Coronary artery (tissue), 2 donors: Measurements from ENCODE around the gene STMP1.

Experiments used
- DNase-seq: peaks from one replicate; pipeline ENCODE4 v3.0.0-alpha.2; 2017; ENCODE audit warnings: low spot score
- H3K27ac ChIP-seq, 2 donors: fragments of 200-600 bp; sonication (generic); one replicate each; pipeline ENCODE4 v1.5.1; 2016 to 2019
- H3K4me3 ChIP-seq: fragments of 200-600 bp; sonication (generic); 2 replicates; pipeline ENCODE4 v1.5.1; 2016; ENCODE audit warnings: mild to moderate bottlenecking, moderate library complexity
- CTCF ChIP-seq: fragments of 200-600 bp; sonication (generic); IDR thresholded peaks from one replicate; pipeline ENCODE4 v1.5.1; 2019; ENCODE audit warnings: antibody characterized with exemption

The STMP1 gene

DNA sequence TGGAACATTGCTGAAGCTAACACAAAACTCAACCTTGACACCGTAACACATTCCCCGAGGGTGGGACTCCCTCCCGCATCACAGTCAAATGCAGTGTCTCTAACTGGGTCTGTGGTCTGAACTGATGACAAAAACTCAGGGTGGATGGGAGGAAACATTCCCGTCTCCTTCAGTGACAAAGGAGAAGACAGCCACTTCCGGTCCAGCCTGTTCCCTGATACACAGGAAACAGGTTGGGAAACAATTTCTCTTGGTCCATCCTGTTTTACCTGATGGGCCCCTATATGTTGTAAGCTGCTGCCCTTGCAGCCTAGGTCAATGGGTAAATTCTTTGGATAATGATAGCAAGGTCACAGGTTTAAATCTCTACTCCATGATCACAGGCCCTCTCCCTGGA, 45.3 kb downstream of the STMP1 start:
- H3K27ac ChIP-seq, result no peak overlapping the region
- no peak for TF ChIP-seq CTCF
- DNase-seq, result no peak
- H3K4me3 ChIP-seq, result no peak overlapping the region

GRCh38 chr7:135708041-135708440, 45.7 kb downstream of the STMP1 start:
- TF ChIP-seq CTCF, result no peak
- Histone ChIP-seq H3K27ac (no peak overlapping the region), H3K4me3 (no peak overlapping the region)
- no peak for DNase-seq

DNA sequence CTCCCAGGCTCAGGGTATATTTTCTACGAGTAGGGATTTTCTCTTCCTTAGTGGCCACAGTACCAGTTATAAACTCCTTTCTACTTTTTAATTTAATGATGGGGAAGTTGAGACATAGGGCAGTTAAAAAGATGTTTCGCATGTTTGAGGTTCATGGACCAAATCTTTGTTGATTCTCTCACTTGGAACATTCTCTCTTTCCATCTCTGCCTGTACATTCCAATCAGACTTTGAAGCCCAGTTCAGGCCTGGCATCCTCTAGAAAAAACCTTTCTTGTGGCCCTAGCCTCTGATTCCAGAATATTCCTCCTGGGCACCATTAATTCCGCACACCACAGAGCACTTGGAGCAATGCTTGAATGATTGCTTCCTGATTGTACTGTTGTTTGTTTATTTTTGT, 47.2 kb downstream of the STMP1 start:
- no peak for DNase-seq
- no peak for TF ChIP-seq CTCF
- Histone ChIP-seq H3K27ac (no peak overlapping the region), H3K4me3 (no peak overlapping the region)

DNA sequence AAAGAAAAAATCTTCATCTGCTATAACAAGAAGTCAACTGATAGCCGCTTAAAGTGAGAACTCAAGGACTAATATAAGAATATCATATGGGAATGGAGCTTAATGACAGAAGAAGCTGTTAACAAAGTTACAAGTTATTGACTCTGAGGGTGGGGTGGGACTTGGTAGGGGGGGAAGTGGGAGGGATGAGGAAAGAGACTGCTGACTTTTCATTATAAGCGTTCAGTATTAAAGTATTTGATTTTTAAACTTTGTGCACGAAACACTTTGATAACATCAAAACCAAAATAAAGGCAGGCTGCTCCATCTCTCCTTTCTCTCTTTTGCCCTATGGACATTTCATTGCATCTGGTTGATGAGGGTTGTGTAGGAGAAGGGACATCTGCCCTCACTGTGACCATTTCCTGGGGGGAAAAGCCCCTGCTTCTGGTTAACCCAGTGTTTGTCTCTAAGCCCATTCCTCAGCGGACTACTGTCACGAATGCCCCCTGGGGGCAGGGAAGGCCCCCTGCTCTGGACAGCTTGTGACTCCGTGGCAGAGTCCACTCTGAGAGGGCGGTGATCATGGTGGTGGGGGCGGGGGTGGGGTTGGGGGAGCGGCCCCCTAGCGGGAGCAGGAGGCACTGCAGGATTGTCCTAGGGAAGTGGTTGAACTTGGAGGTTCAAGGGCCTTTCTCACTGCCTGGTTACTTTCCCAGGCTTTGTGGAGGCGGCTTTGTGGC, 48.3 kb downstream of the STMP1 start:
- no peak for DNase-seq
- peak; percentile 34 for TF ChIP-seq CTCF
- H3K27ac ChIP-seq, result peak overlapping the region in 1 of 2 donors; percentile 45
- no peak overlapping the region for H3K4me3 ChIP-seq

GRCh38 chr7:135711139-135711469, 48.8 kb downstream of the STMP1 start:
- DNase-seq, result no peak
- Histone ChIP-seq H3K4me3 (no peak overlapping the region), H3K27ac (no peak overlapping the region)
- no peak for TF ChIP-seq CTCF

GRCh38 chr7:135712182-135712782, 50.0 kb downstream of the STMP1 start:
- TF ChIP-seq CTCF, result no peak
- no peak overlapping the region for H3K27ac ChIP-seq
- no peak for DNase-seq
- no peak overlapping the region for H3K4me3 ChIP-seq

- TF ChIP-seq CTCF, result no peak
- H3K27ac ChIP-seq, result no peak overlapping the region
- no peak for DNase-seq
- H3K4me3 ChIP-seq, result no peak overlapping the region
These were observed 50.5 kb downstream of the STMP1 start for GRCh38 chr7:135712796-135713195.
